ENCODE measurements around the gene SERPINI1.

SERPINI1 gene

DNA sequence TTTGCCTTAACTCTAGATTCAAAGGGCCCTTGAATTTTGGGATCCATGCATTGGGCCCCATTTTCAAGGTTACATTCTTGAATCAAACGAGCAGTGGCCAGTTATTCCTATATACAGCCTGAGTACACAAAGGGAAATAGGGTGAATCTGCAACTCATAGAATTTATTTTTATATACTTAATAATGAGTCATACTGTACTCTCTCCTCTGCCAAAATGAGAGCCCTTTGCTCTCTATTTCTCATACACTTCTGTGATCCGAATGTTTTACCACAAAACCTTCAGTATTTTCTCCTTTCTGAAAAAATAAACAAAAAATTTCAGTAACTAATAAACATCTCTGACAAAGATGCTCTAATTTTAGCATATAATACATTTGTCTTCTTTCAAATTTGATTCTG, 116.7 kb downstream of the SERPINI1 start:
- DNase-seq = no peak

DNA sequence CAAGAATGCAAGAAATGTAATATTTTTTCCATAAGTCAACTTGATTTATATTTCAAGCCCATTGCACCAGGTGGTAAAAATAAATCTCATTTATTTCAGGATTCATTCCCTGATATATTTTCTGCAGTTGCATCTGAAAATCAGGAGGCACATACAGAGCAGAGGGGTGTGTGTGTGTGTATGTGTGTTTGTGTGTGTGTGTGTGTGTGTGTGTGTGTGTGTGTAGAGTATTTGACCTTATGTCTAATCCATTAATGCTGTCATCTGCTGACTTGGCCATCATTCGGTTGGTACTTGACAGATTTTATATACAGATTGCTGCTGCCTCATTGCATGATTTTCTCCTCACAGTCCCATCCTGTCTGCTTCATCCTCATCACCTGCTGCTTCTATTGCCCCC, 118.5 kb downstream of the SERPINI1 start:
- DNase-seq = no peak

DNA sequence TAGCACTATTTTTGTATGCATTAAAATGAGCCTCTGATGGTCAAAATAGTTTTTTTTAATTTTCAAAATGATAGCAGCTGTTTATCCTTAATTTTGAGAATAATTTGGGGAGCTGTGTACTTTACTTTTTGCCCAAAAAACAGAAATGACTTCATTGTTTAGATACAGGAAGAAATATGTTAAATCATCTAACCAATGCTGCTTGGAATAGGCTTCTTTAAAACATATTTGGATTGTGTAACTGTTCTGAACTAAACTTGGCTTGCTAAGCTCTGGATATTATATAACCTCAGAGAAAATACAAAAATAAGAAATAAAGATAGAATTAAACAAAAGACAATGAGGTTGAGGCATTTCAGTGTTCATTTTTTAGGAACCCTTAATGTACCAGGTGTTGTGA, 119.3 kb downstream of the SERPINI1 start:
- no peak for DNase-seq

DNA sequence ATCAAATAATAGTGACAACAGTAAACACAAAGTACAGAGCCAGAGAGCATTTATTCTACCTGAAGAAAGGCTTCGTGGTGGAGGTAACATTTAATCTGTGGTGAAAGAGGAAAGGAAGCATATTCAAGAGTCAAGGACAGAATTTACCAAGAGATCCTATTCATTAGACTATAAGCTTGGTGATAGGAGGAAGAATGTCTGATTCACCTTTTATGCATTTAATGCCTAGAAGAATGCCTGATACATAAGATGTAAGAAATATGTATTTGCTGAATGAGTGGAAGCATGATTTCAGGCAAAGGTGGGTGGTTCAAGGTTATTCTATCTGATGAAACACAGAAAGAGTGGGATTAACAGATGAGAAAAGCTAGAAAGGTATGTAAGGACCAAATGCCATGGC, 119.8 kb downstream of the SERPINI1 start:
- DNase-seq = no peak

DNA sequence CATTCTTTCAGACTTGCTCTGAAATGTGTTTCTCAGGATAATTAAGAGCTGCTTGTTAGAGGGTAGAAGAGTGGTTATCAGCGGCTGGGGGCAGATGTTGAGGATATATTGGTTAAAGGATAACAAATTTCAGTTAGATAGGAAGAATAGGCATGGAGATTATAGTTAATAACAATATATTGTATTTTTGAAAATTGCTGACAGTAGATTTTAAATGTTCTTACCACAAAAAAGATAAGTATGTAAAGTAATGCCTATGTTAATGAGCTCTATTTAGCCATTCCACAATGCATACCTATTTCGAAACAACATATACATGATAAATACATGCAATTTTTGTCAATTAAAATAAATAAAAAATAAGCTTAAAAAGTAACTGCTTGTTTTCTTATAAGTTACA, 123.3 kb downstream of the SERPINI1 start:
- no peak for DNase-seq

DNA sequence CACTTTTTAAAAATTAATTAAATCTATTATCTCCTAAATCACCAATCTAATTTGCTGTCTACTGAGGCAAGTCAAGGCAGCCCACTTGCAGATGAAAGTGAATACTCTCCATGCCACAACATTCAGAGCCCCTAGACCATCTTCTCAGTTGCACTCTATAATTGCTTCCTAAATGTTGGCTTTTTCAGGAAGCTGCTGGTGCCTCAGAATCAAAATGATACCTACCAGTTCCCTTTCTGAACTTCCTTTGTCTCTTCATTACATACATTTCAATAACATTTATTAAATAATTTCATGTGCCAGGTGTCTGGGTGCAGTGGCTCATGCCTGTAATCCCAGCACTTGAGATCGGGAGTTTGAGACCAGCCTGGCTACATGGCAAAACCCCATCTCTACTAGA, 124.1 kb downstream of the SERPINI1 start:
- no peak for DNase-seq

DNA sequence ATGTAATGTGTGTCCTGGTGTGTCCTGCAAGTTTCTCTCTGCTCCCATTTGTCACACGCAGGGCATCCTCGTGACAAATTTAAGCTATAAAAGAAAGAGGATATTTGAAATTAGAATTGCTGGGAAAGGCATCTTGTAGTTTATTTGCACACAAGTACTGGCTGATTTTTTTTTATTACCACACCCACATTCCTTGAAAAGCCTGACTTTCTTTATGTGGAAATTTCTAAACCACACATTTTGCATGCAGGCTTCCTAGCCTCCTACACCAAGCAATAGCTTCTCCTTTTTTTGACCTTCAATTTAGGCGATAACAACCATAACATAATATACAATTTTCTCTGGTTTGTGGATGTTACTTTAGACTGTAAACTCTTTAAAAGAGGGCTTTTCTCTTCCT, 126.1 kb downstream of the SERPINI1 start:
- DNase-seq = no peak

DNA sequence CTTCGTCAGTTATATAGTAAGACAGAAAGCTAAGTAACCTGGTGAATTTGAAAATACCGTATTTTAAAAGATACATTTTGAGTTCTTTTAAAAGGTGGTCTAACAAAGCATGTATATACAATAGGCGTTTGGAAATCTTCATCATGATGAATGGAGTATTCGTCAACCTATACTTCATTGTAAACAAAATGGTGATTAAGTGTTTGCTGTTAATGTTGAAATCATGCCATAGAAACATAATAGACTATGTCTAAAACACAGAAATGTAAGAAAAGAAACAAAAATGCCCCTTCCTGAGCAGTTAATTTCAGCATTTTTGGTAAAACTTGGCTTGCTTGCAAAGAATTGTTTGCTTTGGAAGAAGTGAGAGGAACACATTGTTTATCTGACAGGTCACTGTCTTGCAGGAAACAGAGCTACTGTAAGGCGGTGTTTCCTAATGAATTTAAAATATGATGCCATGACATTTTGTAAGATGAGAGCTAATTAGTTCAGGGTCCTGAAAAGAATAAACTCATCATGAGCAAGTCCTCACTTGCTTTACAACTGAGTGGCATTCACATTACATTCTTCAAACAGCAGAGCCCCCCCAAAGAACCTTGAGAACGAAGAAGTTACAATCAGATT, 126.7 kb downstream of the SERPINI1 start:
- DNase-seq = no peak

DNA sequence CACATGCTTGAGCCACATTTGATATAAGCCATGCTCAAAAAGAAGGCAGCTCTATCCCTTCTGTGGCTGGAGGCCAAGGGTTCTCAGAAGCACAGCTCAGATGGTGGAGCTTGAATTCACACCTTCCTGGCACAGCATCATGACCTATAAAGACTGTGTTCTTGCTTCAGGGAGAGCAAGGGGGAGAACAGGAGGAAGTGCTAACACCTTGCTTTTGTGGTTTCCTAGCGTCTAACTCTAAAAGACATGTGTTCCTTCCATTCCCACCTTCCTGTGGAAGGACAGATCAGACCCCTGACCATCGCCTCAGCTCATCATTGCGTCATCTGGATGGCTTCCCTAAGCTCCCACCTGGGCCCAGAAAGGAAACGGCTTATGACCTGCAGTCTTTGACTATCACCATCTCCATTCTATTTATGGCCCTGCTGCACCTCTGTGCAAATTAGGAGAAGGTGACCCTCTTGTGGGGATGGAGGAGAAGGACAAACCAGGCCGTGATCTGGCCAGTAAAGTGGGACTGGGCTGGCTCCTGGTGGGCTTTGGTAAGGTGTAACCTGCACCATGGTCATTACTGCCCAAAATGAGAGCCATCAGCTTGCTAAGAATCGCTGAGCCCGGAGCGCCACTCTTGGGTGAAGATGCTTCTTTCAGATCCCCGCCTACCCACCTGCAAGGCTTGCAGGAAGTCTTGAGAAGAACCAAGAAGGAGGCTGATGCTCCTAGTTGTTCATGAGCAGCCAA, 128.5 kb downstream of the SERPINI1 start:
- no peak for DNase-seq

DNA sequence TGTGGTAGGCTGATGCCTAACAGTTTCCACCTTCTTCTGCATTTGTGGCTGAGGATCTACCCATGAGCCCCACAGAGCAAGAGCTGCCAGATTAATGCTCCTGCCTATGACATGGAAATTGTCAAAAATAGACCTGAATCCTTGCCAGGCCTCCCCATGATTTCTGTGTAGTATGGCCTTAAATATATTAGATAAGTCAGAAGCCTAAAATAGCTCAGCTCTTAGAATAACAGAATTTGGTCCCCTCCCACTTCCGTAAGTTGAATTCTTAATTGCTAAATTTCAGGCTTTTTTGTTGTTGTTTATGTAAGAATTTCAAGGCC, 129.0 kb downstream of the SERPINI1 start:
- no peak for DNase-seq

DNA sequence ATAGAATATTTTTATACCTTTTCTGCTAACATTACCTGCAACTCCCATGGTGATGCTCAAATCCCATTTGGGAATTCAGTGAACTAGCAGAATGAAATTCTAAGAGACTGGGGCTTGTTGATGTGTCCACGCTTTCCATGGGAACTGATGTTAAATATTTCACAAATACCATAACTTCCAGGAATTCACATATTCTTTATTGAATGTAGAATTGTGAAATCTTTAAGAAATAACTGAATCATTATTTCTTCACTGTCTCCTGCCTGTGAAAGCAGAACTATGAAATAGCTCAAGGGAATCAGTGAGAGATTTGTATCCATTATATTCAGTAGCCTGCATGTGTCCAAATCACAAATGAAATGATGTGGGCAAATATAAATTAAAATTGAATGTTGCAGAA, 130.8 kb downstream of the SERPINI1 start:
- no peak for DNase-seq

DNA sequence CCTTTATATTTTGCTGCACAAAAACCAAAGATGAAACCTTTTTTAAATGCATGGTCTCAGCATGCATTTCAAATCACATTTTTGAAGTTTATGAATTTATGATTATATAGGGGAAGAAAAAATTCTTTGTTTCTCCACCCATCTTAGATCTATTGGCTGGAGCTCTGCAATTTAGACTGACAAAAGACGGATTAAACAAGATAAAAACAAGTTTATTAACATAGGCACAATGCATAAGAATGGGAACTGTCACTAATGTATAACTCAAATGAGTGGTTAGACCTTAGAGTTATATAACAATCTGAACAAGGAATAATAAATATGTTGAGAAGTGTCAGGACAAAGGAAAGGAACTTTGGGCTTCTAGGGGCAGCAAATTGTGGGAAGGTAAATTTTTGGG, 132.5 kb downstream of the SERPINI1 start:
- DNase-seq = no peak

DNA sequence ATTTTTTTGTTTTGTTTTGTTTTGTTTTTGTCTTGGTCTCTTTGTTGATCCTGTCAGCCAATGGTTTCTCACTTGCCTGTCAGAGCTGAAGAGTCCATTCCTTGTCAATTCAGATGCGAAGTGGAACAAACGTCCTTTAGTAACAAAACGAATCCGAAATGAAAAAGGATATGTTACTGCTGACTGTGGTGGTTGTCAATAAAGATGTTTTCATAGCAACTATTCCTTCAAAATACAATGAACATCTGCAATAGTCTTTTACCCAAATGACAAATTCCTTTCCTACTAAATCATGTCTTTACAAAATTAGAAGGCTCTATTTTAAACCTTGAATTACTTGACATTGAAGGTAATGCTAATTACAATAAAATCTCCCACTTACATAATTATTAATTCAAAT, 134.7 kb downstream of the SERPINI1 start:
- DNase-seq = no peak

DNA sequence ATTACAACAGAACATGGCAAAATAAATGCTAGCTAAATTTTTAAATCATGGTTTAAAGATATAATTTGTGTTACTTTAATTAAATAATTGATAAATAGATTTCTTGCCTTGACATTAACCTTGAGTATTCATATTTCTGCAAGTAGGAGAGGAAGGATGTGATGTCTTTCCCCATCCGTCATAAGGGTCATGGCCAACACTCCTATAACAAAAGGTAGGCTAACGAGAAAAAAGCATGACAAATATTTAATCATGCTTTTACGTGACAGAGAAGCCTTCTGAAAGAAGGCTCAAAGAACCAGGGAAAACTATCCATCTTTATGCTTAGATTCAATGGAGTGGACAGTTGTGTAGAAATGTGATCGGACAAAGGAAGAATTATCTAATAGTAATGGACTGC, 135.2 kb downstream of the SERPINI1 start:
- DNase-seq = no peak

DNA sequence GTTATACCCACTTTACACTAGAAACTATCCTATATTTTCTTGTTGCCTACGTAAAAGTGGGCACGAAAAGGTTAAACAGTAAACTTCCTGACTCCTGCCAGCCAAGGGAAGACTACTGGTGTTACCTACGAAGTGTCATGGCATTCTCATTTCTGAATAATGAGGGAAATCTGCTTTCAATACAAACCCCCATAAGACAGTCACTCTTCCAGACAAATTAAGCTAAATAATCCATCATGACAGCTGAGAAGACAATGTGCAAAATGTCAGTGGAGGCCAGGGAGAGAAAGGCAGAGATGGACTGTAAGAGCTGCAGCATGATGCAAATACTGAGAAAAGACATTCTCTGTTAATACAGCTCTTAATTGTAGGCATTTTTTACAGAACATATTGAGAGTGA, 136.5 kb downstream of the SERPINI1 start:
- DNase-seq = no peak

DNA sequence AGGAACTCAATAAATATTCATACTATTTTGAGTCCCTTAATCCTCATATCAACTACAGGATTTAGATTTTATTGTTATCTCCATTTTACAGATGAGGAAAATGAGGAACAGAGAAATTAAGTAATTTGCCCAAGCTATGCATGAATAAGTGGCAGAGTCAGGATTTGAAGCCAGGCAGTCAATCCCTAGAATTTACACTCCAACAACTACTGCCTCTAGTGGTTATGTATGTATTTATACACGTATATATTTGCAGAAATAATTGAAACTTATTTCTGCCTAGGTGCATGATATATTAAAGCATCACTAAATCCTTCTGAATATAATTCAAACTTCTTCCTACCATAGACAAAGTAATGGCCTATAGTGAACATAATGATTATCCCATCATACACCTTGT, 137.4 kb downstream of the SERPINI1 start:
- no peak for DNase-seq

DNA sequence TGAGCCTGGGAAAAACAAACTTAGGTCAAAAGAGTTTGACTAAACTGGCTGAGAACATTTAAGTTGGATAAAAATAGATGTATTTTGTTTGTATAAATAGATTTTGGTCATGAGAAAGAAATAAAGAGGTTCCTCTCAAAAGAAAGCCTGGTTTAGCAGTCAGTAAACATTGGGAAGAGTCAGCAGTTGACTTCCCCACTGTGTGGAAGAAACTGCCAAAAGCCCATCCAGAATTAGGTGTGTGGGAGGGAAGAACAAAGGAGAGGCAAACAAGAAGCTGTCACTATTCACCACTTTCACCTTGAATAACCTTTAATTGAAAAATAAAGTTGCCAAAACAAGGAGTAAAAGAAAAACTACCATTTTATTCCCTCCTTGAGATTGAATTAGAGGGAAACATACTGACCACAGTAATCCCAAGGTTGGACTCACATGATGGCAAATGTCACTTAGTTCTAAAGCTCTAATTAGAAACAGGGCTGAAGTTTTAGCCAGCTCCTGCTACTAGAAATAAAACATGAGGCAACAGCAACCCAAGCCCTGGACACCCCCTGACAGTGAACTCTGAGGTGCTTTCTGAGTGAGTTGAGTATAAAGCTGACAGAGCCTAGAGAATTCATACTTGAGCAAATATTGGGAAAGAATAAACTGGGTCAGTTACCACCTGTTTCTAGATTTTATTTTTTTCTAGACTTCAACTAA, 139.3 kb downstream of the SERPINI1 start:
- no peak for DNase-seq

Data from cerebellar nuclear complex (tissue), 1 donor.